NAMALWA (cell line): ENCODE measurements around the gene LCE3A.
"Not testable (repeated sequence)": the region's sequence is repeated elsewhere in the genome, so short reads cannot be mapped to it uniquely, and the experiment has no call there.

ENCODE experiments used
- DNase-seq: peaks from one replicate; pipeline ENCODE4 v3.0.0-alpha.2; 2015; ENCODE audit warnings: low spot score

LCE3A gene, protein sequence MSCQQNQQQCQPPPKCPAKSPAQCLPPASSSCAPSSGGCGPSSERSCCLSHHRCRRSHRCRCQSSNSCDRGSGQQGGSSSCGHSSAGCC

DNA sequence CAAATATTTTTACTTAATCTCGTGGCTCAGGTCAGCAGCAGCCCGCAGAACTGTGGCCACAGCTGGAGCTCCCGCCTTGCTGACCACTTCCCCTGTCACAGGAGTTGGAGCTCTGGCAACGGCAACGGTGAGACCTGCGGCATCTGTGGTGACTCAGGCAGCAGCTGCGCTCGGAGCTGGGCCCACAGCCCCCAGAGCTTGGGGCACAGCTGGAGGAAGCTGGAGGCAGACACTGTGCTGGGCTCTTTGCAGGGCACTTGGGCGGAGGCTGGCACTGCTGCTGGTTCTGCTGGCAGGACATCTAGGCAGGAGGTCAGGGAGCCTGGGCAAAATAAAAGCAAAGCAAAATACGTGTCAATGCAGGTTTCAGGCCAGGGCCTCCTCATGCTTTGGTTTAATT is at the start of gene LCE3A:
LCE3A (minus strand) TSS at position 301 of the 400 bp plus-strand sequence; CDS start at position 301, 0 bp downstream.
- no peak for DNase-seq

DNA sequence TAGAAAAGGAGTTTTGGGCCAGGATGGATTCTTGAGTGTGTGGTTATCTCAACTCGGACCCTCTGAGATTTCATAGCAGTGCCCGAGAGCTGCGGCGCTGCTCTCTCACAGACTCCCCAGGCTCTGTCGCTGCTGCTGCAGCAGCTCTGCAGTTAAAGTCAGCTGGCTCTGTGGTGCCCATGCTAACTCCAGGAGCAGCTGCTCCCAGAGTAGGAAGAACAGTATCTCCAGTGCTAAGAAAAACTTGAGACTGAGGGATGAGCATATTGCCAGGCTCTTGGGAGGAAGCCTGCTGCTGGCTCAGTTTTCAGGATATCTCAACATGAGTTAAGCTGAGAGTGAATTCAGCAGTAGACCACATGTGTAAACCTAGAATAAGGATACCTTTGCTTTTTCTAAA is 44.7 kb upstream of the LCE3A start:
- no peak for DNase-seq

DNA sequence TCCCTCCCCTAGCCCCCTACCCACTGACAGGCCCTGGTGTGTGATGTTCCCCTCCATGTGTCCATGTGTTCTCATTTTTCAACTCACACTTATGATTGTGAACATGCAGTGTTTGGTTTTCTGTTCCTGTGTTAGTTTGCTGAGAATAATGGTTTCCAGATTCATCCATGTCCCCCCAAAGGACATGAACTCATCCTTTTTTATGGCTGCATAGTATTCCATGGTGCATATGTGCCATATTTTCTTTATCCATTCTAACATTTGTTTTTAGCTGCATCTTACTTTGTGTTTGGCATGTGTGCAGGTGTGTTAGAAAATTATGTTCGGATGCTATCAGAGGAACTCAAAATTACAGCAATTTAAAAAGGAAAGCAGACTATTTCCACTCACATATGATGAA is 43.3 kb upstream of the LCE3A start:
- not testable (repeated sequence) for DNase-seq

DNA sequence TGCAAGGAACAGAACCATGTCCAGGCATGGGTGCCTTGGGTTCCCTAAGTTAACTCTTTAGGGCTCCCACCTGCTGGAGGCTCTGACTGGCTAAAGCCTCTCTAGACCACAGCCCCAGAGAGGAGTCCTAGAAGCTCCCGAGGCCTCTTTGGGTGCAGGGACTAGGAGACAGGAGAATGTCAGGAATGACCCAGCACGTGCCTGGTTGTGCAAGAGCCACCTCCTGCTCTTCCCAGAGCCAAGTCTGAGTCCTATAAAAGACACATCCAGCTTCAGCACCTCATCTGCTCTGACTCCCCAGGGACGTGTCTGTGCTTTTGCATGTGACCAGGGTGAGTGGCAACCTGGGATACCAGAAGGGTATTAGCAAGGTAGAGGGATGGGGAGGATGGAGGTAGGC is 40.2 kb upstream of the LCE3A start, which contains the start of gene LCE2D:
LCE2D (plus strand) TSS at position 283 of the 400 bp plus-strand sequence. CDS start 726 bp downstream, outside the sequence.
- no peak for DNase-seq

DNA sequence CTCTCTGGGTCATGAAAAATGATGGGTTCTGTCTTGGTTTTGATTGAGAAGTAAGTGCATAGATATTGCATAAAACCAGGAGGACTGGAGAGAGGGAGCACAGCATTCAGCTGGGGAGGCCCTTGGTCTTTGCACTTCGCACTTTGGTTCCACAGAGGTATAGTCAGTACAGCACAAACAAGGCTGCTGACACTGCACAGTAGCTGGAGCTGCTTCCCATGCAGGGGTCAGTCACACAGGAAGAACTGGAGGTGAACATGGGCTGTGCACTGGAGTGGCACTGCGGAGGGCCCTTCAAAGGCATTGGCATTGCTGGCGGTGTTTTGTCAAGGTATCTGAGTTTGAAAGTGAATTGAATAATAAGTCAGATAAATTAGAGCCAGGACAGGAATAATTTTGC is 35.7 kb upstream of the LCE3A start:
- DNase-seq, result no peak

DNA sequence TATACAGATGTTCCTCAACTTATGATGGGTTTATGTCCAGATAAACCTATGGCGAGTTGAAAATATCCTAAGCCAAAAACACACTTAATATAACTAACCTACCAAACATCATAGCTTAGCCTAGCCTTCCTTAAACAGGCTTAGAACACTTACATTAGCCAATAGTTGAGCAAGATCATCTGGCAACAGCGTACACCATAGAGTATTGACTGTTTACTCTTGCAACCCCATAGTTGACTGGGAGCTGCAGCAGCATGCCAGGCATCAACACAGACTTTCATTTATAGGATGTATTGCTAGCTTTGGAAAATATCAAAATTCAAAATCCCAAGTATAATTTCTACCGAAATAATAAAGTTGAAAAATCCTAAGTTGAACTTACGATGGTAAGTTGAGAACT is 34.8 kb upstream of the LCE3A start:
- DNase-seq, result no peak

DNA sequence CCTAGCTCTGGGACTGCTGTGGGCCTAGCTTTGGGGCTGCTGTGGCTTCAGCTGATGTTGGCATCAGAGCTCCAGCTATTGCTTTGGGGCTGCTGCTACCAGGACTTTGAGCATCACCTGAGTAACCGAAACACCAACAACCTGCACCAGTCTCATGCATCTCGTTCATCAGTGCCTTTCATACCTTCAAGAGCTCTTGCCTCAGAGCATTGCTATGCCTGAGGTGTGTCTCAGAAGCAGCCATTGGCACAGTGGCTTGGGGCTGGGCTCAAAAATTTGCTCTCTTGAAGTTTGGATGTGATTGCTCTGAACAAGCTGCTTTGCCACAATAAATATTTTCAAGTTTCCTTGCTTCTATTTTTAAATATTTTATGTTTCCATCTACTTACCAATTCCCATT is 33.6 kb upstream of the LCE3A start:
- DNase-seq, result no peak

DNA sequence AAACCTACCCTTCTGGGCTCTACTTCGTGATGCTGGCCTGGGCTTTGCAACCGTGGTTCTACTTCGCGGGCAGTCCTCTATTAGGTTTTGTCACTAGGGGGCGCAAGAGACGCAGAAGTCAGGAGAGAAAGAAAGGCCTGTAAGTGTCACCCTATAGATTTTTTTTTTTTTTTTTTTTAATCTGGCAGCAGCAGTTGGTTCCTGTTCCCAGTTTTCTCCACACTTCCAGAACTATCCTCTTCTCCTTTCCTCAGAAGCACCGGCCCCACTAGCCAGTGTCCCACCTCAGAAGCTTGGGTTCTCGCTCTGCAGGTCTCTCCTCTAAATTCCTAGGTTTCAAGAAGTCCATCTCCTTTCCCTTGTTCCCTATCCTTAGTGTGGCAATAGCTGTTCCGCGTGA is 31.2 kb upstream of the LCE3A start:
- DNase-seq, result peak; percentile 85

DNA sequence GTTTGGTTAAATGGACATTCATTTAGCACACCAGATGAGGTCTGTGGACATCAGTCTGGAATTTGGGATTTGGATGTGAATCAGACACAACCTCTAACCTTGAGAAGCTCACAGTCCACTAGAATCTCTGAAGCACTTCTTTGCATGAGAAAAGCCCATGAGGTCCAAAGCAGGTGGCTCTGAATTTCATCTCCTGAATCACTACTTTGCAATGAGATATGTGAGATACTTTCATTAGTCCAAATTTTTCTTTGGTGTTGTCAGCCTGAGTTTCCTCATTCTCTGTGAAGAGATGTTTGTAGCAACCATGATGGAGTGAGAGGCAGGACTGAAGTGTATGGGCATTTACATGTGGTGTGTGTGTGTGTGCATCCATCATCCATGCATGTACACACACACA is 23.8 kb upstream of the LCE3A start:
- no peak for DNase-seq

DNA sequence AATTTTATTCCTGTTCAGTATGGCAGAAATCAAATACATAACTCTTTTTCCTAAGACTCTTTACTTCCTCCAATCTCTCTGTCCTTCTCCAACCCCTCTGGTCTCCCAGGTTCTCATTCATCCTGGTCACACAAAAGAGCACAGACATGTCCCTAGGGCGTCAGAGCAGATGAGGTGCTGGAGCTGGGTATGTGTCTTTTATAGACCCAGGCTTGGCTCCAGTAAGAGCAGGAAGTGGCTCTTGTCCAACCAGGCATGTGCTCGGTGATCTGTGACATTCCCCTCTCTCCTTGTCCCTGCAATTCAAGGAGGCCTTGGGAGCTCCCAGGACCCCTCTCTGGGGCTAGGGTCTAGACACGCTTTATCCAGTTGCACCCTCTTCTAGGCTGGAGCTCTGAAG is 22.2 kb upstream of the LCE3A start:
- no peak for DNase-seq

DNA sequence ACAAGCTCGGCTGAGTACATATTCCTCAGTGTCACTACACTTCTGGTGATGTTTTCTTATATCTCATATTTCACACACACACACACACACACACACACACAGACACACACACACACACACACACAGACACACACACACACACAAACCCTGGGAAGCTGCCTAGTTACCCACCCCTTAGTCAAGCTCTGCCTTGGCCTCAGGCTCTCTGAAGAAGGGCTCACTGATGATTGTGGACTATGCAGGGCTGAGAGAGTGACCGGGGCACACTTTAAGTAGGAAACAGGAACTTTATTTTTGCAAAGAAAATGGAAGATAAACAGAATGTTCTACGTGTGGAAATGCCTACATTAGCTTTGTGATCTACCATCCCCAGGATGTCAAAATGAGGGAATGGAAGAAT is 21.0 kb upstream of the LCE3A start:
- no peak for DNase-seq

DNA sequence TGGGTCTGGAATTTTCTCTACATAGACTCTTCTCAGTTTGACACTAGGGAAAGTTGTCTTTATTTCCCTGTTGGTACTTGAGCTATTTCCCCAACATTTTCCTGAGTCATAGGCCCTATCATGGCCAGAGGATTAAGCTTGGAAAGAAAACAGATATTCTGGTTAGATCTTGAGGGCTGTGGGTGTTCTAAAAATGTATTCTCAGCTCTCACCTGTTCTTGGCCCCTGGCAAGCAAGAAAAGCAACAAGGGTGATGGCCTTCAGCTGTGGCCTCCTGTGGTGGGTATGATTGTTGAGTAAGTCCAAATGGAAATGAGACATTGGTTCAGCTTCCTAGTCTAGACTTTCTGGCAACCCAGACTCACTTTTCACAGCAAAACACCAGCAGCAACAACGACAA is 17.4 kb upstream of the LCE3A start:
- DNase-seq, result no peak

DNA sequence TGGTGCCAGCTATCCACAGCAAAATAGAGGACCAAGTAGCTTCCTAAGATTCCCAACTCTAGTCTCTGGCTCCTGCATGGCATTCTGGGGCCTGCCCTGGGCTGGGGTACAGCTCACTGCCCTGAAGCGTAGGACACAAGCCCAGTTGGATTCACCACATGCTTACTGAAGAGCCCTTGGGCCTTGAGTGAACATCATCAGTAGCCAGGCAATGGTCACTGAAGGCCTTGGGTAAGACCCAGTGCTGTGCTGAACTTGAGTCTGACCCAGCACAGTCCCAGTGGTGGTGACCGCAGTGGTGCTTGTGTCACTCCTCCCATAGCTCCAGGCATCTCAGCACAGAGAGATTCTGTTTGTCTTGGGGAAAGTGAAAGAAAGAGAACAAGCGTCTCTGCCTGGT is 7.7 kb upstream of the LCE3A start:
- DNase-seq, result no peak

DNA sequence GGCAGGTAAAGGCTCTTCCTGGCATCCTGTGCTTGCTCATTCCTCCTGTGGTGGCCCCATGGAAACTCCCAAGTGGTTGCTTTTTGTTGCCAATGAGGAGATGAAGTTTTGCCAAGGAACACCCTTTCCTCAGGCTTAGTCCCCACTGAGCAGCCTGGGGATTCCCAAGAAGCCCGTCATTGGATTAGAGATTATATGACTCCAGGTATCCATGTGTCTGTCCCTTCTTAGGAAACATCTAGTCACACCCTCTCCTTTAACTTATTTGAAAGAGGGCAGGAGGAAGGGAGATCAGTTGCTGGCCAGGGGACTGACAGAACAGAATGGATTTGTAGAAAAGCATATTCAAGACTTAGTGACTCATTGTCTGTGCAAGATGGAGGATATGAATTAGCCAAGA is 3.8 kb upstream of the LCE3A start:
- no peak for DNase-seq

DNA sequence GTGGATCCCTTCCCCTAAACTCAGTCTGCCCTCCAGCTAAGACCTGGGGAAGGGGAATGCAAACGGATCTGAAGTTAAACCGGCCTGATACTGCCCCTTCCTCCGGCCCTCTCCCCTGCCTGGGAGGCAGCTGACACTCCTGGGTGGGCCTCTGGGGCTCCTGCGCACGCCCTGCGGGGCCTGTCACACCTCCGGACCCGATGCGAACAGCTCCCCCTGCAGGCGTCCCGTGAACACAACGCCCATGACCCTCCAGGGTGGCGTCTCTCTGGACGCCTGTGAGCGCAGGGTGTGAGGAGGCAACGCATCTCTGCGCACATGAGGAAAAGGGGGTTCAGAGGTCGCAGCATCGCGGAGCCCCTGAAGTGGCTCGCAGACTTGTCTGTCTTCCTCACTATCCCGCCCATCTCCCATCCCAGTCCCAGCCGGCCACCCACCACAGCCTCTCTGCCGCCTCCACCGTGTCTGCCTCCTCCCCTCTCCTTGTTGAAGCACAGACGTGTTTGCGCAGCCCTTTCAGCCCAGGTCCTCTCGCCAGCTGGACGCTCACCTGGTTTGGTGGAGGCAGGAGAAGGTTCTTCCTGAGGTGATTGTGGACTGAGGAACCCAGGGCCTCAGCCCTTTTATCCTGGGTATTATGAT is 421 bp upstream of the LCE3A start:
- peak; percentile 45 for DNase-seq

DNA sequence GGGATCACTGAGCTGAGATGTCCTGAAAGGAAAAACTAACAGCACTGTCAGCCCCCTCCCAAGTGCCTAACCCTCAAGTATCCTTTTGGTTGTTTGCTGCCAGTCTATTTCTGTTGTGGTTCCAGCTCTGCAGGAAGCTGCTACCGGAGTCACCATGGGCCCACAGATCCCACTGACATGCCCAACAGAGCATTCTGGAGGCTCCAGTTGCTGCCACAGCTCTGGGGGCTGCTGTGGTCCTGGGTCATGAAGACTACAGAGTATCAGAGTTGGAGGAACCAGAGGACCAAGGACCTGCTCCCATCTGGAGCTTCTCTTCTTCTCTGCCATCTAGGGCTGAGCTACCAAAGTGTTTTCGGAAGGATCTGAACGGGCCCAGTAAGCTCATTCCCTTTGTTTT is 910 bp downstream of the LCE3A start:
- DNase-seq, result no peak

DNA sequence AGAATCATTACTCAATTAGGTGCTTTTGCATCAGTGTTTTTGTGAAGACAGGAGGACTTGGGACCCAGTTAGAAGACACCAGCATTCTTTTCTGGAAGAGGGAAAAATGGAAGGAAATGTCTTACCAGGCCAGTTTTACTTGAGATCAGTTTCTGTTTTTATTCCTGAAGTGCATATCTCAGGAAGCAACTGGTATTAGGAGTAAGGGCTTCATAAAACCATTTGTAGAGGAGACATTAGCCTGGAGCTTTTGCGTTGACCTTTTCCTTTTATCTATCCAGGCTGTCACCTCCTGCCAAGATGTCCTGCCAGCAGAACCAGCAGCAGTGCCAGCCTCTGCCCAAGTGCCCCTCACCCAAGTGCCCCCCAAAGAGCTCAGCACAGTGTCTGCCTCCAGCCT is 9.4 kb downstream of the LCE3A start, which contains the start of gene LCE3B:
LCE3B (plus strand) TSS at position 301 of the 400 bp plus-strand sequence; CDS start at position 301, 0 bp downstream.
- DNase-seq, result no peak

DNA sequence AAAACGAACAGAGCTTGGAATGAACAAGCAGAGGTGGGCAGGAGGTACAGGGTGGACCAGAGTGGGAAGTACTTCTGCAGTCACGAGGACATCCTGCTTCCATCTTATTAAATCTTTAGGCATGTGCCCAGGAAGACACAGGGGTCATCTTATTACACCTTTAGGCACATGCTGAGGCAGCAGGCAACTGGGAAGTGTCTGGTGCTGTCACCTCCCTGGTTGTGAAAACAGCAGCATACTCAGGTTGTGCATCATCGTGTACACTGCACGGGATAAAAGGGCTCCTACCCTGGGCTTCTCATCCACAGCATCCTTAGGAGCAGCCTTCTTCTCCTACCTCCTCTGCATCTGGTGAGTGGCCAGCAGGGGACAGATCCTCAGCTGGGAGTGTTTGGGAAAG is 23.0 kb downstream of the LCE3A start, which contains the start of gene LCE3C:
LCE3C (plus strand) TSS at position 301 of the 400 bp plus-strand sequence. CDS start 498 bp downstream, outside the sequence.
- no peak for DNase-seq

DNA sequence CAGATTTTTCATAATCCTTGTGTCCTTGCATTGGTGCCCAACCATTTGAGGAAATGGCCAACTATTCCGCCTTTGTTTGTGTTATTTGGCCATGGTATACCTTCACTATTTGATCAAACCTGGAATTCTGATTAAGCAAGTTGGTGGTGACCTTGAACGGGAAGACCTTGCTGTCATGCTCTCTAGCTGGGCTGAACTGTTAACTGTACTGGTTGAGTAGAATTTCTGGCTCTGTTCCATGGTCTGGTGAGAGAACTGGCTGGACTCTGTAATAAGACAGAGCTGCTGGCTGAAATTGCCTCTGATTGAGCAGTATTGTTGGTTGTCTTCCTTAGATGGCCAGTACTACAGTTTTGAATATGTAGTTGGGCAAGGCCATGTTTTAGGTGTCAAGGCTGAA is 25.9 kb downstream of the LCE3A start:
- DNase-seq, result no peak

DNA sequence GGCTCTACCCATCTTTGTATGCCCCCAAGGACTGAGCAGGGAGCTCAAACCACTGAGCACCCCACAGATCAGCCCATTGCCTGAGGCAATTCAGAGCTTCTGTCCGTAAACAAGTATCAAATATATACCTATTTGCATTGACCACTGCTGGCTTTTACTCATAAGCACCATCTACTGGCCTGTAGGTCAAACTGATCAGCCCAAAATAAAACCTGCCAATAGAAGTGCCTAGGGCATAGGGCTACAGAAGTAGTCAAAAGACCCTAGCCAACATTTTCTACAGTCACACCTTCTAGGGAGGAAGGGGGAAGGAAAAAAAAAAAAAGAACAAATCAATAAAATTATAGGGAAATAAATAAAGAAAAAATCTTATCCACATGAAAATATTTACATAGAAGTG is 37.3 kb downstream of the LCE3A start:
- DNase-seq, result peak; percentile 25

DNA sequence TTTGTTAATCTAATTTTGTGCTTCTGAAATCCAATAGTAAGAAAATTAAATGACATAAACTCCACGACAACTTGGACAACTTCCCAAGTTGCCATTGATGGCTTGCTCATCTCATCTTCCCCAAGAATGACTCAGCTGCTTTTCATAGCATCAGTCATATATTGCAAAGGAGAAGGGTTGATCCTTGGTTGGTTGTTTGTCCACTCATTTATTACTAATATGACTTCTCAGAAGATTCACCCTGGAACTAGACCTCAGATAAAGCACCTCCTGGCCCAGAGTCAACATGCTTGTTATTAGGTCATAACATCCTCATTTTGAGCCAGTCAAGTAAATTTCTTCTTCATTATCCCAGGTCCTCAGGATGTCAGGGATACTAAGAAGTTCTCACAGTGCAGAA is 40.3 kb downstream of the LCE3A start:
- DNase-seq, result no peak

DNA sequence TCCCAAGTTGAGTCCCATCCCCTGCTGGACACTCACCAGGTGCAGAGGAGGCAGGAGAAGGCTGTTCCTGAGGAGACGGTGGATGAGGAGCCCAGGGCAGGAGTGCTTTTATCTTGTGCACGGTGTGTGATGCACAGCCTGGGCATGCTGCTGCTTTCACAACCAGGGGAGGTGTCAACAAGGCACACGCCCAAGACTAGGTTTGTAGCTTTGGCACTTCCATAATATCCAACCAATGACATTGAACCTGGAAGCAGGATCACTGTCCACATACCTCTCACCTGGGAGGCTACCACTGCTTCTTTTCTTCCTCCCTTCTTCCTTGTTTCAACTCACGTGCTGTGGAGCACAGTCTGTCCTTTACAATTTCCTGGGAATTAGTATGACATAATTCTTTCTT is 42.5 kb downstream of the LCE3A start, which contains the start of gene LCE3D:
LCE3D (minus strand) TSS at position 84 of the 400 bp plus-strand sequence. CDS start 580 bp downstream, outside the sequence.
- DNase-seq, result no peak

DNA sequence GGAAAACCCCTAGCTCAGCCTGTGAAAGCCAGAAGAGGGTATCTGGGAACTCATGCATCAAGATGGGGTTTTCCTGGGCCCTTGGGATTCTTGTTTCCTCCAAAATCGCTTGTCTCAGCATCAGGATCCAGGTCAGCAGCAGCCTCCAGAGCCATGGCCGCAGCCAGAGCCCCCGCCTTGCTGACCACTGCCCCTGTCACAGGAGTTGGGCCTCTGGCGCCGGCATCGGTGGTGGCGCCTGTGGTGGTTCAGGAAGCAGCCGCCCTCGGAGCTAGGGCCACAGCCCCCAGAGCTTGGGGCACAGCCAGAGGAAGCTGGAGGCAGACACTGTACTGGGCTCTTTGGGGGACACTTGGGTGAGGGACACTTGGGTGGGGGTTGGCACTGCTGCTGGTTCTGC is 43.4 kb downstream of the LCE3A start:
- DNase-seq, result not testable (repeated sequence)

DNA sequence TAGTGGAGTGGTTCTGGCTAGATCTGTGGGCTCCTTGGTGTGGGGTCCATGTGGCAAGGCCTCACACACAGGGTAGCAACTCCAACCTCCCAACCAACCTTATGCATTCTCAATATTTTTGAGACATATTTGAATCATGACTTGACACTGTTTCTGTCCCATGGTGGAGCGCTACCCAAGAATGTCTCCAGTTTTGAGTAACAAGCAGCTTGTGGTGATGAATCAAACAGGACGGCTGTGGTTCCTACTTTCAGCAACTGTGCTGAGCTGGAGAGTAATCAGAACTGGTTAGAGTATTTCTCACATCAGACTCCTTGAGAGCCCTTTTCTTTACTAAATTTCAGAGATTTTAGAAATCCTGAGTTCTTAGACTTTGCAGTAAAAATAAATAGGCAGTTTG is 45.7 kb downstream of the LCE3A start:
- no peak for DNase-seq
